Esophagus squamous epithelium (tissue), 5 donors: ENCODE data around the gene PIGL. TPM values are rescaled to one million over a fixed set of nuclear protein-coding genes. Genes with fewer than 3 reads are reported as not detected.

Experiments used
- DNase-seq: peaks from one replicate; lab custom pipeline; 2025; lab: John Stamatoyannopoulos, UW
- H3K27ac ChIP-seq, 4 donors: fragments of 200-600 bp; sonication (generic); one replicate each; pipeline ENCODE4 v1.5.1; 2016 to 2019; ENCODE audit warnings: mild to moderate bottlenecking in 1 of 4
- H3K27me3 ChIP-seq, 4 donors: fragments of 200-600 bp; sonication (generic); 1 replicate in 3 of 4; 2 replicates in 1 of 4; pipeline versions ENCODE4 v1.5.1 to v1.6.0; 2017 to 2021; ENCODE audit warnings: antibody characterized with exemption in 1 of 4
- H3K36me3 ChIP-seq, 3 donors: fragments of 200-600 bp; sonication (generic); one replicate each; pipeline ENCODE4 v1.5.1; 2016 to 2019
- H3K4me1 ChIP-seq, 3 donors: fragments of 200-600 bp; sonication (generic); one replicate each; pipeline ENCODE4 v1.5.1; 2017 to 2019
- H3K4me3 ChIP-seq, 4 donors: fragments of 200-600 bp; sonication (generic); 1 replicate in 3 of 4; 2 replicates in 1 of 4; pipeline ENCODE4 v1.5.1; 2016 to 2019; ENCODE audit warnings: mild to moderate bottlenecking in 2 of 4, moderate library complexity in 1 of 4
- H3K9me3 ChIP-seq, 3 donors: fragments of 200-600 bp; sonication (generic); one replicate each; pipeline ENCODE4 v1.5.1; 2016 to 2019
- POLR2A ChIP-seq, 4 donors: fragments of 450-650 bp; IDR thresholded peaks; one replicate each; pipeline ENCODE4 v1.6.1; 2017; ENCODE audit warnings: antibody characterized with exemption in 4 of 4, mild to moderate bottlenecking in 4 of 4, moderate library complexity in 3 of 4
- WGBS, 2 donors: methylation state at CpG; one replicate each; pipeline ENCODE4 v1.1.5; 2018; 5-methylcytosine and 5-hydroxymethylcytosine counted together
- intact Hi-C: fragments of 100-400 bp; cut with DNase I; formaldehyde crosslinking; loops from one replicate; pipeline ENCODE4 v1.15.0; 2022
- total RNA-seq, 4 donors: library from RNA; depleted of rRNA; stranded (reverse); fragments of >200 nt; gene quantifications; one replicate each; pipeline ENCODE4 v1.1.0, GENCODE V29; 2016
- TF ChIP-seq, protein P1 (sequence below), 6 experiments: fragments of 450-650 bp in 4 of 6; fragments of 200-600 bp in 2 of 6; sonication (generic) in 2 of 6; IDR thresholded peaks; one replicate each; pipeline ENCODE4 v1.5.1; 2016 to 2019; ENCODE audit warnings: antibody characterized with exemption in 6 of 6, mild to moderate bottlenecking in 4 of 6, moderate library complexity in 4 of 6
- donor health status: DM: yes; HTN: yes; CAD: no.

The PIGL gene
- total RNA-seq, 4 donors from 2014 or later = 19.8 to 62.4 (median 26.5) TPM

DNA sequence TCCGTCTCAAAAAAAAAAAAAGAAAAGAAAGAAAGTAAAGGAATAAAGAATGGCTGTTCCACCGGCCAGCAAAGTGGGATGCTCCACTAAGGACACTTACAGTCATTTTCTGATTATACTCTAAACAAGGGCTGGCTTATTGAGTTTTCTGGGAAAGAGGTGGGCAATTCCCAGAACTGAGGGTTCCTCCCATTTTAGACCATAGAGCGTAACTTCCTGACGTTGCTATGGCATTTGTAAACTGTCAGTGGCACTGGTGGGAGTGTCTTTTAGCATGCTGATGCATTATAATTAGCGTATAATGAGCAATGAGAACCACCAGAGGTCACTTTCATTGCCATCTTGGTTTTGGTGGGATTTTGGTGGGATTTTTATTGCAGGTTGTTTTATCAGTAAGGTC lies 58.0 kb downstream of the PIGL start:
- H3K27ac ChIP-seq = no peak overlapping the region
- no peaks in the 10 kb centered on the region for H3K9me3 ChIP-seq
- intact Hi-C loops = no loop called here
- H3K27me3 ChIP-seq = no peaks in the 10 kb centered on the region
- H3K4me3 ChIP-seq = no peak overlapping the region
- TF ChIP-seq POLR2A (IDR thresholded peaks at IDR 0.05) = no peak
- TF ChIP-seq, protein P1, sequence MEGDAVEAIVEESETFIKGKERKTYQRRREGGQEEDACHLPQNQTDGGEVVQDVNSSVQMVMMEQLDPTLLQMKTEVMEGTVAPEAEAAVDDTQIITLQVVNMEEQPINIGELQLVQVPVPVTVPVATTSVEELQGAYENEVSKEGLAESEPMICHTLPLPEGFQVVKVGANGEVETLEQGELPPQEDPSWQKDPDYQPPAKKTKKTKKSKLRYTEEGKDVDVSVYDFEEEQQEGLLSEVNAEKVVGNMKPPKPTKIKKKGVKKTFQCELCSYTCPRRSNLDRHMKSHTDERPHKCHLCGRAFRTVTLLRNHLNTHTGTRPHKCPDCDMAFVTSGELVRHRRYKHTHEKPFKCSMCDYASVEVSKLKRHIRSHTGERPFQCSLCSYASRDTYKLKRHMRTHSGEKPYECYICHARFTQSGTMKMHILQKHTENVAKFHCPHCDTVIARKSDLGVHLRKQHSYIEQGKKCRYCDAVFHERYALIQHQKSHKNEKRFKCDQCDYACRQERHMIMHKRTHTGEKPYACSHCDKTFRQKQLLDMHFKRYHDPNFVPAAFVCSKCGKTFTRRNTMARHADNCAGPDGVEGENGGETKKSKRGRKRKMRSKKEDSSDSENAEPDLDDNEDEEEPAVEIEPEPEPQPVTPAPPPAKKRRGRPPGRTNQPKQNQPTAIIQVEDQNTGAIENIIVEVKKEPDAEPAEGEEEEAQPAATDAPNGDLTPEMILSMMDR (IDR thresholded peaks at IDR 0.05) = no peak
- peaks cover 0 to 12% (median 0%) of the 10 kb centered on the region in 3 donors for H3K36me3 ChIP-seq
- H3K4me1 ChIP-seq = no peaks in the 10 kb centered on the region
- DNase-seq = no peak
- 94 to 98% methylated on average over 4 to 5 of the region's 5 CpGs for WGBS, 2 donors

DNA sequence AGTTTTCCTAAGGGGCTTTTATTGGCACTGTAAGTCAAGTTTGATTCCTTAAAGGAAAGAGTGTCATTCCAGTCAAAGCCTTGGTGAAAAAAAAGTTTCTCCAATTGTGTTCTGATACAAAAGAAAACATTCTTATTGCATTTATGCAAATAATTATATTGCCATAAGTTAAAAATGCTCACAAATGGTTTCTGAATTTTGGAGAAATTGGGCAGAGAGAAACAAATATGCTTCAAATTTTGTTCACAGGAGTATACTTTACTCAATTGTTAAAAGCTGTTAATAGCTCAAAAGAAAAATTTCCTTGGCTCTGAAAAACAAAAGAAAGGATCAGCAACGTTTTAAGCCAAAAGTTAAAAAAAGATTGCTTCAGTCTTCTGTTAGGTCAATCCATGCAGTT lies 60.2 kb downstream of the PIGL start:
- no peak for DNase-seq
- Histone ChIP-seq H3K27me3 (no peaks in the 10 kb centered on the region), H3K36me3 (peaks cover 0 to 12% (median 0%) of the 10 kb centered on the region in 3 donors), H3K27ac (no peak overlapping the region), H3K4me3 (no peak overlapping the region), H3K4me1 (no peaks in the 10 kb centered on the region), H3K9me3 (no peaks in the 10 kb centered on the region)
- WGBS, 2 donors = 40 to 52% methylated on average over 1 of the region's 1 CpG
- intact Hi-C loops = no loop called here
- TF ChIP-seq POLR2A (IDR thresholded peaks at IDR 0.05) = no peak

- TF ChIP-seq, protein P1 (IDR thresholded peaks at IDR 0.05) = no peak
- no peak for TF ChIP-seq POLR2A (IDR thresholded peaks at IDR 0.05)
- Histone ChIP-seq H3K4me3 (no peak overlapping the region), H3K9me3 (no peaks in the 10 kb centered on the region), H3K27me3 (no peaks in the 10 kb centered on the region), H3K36me3 (peaks cover 0 to 12% (median 0%) of the 10 kb centered on the region in 3 donors), H3K4me1 (peaks cover 4 to 16% (median 9%) of the 10 kb centered on the region in 3 donors), H3K27ac (no peak overlapping the region)
- WGBS, 2 donors = 74 to 81% methylated on average over 2 of the region's 2 CpGs
- intact Hi-C loops = no loop called here
- no peak for DNase-seq
Observed at GRCh38 chr17:16281351-16281750, 64.3 kb downstream of the PIGL start.

- no peaks in the 10 kb centered on the region for H3K9me3 ChIP-seq
- peaks cover 15 to 28% (median 20%) of the 10 kb centered on the region in 3 donors for H3K4me1 ChIP-seq
- no peak for TF ChIP-seq POLR2A (IDR thresholded peaks at IDR 0.05)
- TF ChIP-seq, protein P1 (IDR thresholded peaks at IDR 0.05) = no peak
- no peaks in the 10 kb centered on the region for H3K27me3 ChIP-seq
- DNase-seq = no peak
- peaks cover 0 to 12% (median 0%) of the 10 kb centered on the region in 3 donors for H3K36me3 ChIP-seq
- intact Hi-C loops = no loop called here
- no peak overlapping the region for H3K27ac ChIP-seq
- H3K4me3 ChIP-seq = no peak overlapping the region
Observed at GRCh38 chr17:16282522-16282921, 65.5 kb downstream of the PIGL start.

DNA sequence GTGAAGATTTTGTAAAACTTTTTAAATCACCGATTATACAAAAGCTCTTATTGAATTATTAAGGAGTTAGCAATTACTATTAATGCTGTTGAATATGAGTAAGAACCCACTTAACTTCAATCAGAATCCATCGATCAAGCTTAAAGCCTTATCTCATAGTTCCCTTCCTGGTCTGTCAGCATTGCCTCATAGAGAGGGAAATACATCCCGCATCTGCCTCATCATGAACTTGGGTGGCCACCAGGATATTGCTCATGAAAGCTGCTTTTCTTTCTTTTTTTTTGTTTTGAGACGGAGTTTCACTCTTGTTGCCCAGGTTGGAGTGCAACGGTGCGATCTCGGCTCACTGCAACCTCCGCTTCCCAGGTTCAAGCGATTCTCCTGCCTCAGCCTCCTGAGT lies 66.7 kb downstream of the PIGL start:
- Histone ChIP-seq H3K36me3 (peaks cover 0 to 7% (median 0%) of the 10 kb centered on the region in 3 donors), H3K4me1 (peaks cover 15 to 39% (median 26%) of the 10 kb centered on the region in 3 donors), H3K9me3 (no peaks in the 10 kb centered on the region), H3K4me3 (no peak overlapping the region), H3K27ac (no peak overlapping the region), H3K27me3 (no peaks in the 10 kb centered on the region)
- WGBS, 2 donors = 89 to 93% methylated on average over 9 of the region's 9 CpGs
- TF ChIP-seq, protein P1 (IDR thresholded peaks at IDR 0.05) = no peak
- TF ChIP-seq POLR2A (IDR thresholded peaks at IDR 0.05) = no peak
- no peak for DNase-seq
- intact Hi-C loops = no loop called here

- H3K4me3 ChIP-seq = peak overlapping the region in 2 of 4 donors; percentile 31 to 48
- 44 to 66% methylated on average over 5 to 6 of the region's 6 CpGs for WGBS, 2 donors
- intact Hi-C loops = no loop called here
- no peaks in the 10 kb centered on the region for H3K27me3 ChIP-seq
- H3K36me3 ChIP-seq = no peaks in the 10 kb centered on the region
- peaks cover 15 to 39% (median 26%) of the 10 kb centered on the region in 3 donors for H3K4me1 ChIP-seq
- H3K27ac ChIP-seq = peak overlapping the region; percentile 67 to 95 (median 90)
- TF ChIP-seq, protein P1 (IDR thresholded peaks at IDR 0.05) = peak in 4 of 6 experiments; percentile 18 to 37 (median 26)
- no peak for TF ChIP-seq POLR2A (IDR thresholded peaks at IDR 0.05)
- DNase-seq = no peak
- no peaks in the 10 kb centered on the region for H3K9me3 ChIP-seq
Observed at GRCh38 chr17:16285646-16286008, 68.6 kb downstream of the PIGL start.
